ENCODE measurements around the gene HHAT.

Gene HHAT

DNA sequence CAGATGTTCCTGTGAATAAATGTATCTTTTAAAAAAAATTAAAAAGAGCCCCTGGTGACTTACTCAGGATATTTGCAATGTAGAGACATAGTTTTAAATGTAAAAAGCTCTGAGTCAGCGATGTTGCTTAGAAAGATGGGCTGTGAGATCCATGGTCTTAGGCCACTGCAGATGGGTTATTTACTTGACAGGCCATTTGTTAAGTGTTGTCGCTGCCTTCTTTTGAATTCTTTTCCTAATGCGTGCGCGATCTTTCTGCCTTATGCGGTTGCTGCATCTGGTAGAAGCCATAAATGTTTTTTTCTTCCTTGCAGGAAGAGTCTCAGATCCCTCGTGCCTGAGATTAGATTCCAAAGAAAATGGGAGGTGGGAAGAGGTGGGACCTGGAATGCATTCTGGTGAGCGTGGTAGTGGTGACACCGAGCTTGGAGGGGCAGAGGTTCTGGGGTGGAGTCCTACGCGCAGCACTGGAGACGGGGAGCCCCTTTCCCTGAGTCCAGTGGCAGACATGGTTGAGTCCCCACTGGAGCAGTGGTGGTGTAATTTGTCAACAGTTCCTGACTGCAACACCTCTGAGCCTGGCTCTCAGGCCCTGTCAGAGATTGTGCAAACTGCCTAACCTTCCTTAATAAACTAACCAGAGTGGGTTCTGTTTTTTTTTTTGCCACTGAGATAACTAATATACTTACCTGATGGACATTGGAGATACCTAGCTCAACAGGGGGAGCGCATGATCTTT lies 197.2 kb downstream of the HHAT start:
- H3K27ac Mint-ChIP-seq: peak overlapping the region; percentile 67
- no peaks in the 10 kb centered on the region for H3K9me3 Mint-ChIP-seq
- peaks cover 7% of the 10 kb centered on the region for H3K27me3 Mint-ChIP-seq (ENCODE audit: low read depth, poor library complexity)
- H3K4me3 Mint-ChIP-seq: no peak overlapping the region
- no peak for DNase-seq
- TF ChIP-seq, protein P1, sequence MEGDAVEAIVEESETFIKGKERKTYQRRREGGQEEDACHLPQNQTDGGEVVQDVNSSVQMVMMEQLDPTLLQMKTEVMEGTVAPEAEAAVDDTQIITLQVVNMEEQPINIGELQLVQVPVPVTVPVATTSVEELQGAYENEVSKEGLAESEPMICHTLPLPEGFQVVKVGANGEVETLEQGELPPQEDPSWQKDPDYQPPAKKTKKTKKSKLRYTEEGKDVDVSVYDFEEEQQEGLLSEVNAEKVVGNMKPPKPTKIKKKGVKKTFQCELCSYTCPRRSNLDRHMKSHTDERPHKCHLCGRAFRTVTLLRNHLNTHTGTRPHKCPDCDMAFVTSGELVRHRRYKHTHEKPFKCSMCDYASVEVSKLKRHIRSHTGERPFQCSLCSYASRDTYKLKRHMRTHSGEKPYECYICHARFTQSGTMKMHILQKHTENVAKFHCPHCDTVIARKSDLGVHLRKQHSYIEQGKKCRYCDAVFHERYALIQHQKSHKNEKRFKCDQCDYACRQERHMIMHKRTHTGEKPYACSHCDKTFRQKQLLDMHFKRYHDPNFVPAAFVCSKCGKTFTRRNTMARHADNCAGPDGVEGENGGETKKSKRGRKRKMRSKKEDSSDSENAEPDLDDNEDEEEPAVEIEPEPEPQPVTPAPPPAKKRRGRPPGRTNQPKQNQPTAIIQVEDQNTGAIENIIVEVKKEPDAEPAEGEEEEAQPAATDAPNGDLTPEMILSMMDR (IDR thresholded peaks at IDR 0.05): no peak
- H3K4me1 Mint-ChIP-seq: peaks cover 12% of the 10 kb centered on the region
- H3K36me3 Mint-ChIP-seq (ENCODE audit: low read depth): no peaks in the 10 kb centered on the region

DNA sequence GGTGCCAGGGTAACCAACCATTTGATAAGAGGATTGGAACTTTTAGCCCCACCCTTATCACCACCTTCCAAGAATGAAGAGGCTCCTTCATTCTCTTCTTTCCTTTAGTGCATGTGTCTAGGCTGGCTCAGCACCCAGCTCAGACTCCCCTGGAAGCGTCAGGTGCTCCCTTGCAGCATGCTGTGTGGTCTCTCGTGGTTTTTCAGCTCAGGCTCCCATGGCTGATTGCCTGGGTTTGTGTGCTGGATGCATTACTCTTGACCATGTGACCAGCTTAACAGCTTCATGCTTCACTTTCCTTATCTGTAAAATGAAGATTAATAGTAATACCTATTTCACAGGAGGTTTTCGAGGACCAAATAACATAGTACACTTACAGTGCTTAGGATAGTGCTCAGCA lies 198.4 kb downstream of the HHAT start:
- no peak overlapping the region for H3K4me3 Mint-ChIP-seq
- H3K4me1 Mint-ChIP-seq: peaks cover 12% of the 10 kb centered on the region
- peaks cover 7% of the 10 kb centered on the region for H3K27me3 Mint-ChIP-seq (ENCODE audit: low read depth, poor library complexity)
- TF ChIP-seq, protein P1 (IDR thresholded peaks at IDR 0.05): no peak
- H3K27ac Mint-ChIP-seq: no peak overlapping the region
- no peaks in the 10 kb centered on the region for H3K36me3 Mint-ChIP-seq (ENCODE audit: low read depth)
- H3K9me3 Mint-ChIP-seq: no peaks in the 10 kb centered on the region
- DNase-seq: no peak

DNA sequence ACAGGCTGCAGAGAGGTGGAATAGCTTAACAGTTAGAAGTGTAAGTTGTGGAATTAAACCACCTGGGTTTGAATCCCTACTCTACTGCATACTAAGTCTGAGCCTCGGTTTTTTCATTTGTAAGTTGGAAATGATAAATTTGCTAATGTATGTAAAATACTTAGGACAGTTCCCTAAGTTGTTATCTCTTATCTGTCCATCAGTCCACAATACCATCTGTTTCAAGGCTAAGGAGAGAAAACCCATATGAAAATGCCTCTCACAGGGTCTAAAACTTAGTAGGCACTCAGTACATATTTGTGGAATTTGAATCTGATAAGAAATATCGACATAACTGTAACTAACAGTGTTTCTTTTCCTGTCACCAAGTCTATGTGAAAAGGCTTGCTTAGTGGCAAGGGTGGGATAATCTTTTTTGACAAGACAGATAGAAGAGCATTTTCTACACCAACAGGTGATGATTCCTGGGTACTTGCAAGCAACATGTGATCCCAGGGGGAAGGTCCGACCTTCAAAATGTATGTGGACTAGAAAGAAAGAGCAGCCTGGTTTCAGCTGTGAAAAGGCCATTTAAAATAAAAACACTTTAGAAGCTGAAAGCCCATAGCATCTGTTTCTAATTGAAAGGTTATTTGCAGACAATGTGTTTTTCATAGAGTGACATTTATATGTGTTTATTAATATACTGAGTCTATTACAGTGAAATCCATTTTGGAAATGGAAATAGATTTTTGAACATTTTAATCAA lies 202.9 kb downstream of the HHAT start:
- H3K36me3 Mint-ChIP-seq (ENCODE audit: low read depth): no peaks in the 10 kb centered on the region
- H3K4me3 Mint-ChIP-seq: no peak overlapping the region
- H3K27ac Mint-ChIP-seq: no peak overlapping the region
- H3K9me3 Mint-ChIP-seq: no peaks in the 10 kb centered on the region
- DNase-seq: no peak
- peaks cover 6% of the 10 kb centered on the region for H3K4me1 Mint-ChIP-seq
- no peaks in the 10 kb centered on the region for H3K27me3 Mint-ChIP-seq (ENCODE audit: low read depth, poor library complexity)
- TF ChIP-seq, protein P1 (IDR thresholded peaks at IDR 0.05): no peak

DNA sequence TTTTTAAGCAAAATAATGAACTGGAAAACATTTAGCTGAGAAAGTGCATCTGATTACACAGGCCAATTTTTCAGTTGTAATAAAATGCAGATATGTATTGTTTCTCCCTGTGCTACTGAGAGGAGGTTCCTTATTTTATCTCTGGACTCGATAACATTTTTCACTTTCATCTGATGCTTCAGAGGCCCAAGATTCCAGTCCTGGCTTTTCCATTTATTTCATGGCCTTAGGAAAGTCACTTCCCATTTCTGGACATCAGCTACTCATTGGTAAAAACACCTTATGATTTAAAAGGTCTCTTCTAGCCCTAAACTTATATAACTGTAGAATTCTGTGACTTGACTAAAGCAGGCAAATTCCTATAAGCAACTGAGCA lies 203.5 kb downstream of the HHAT start:
- peaks cover 6% of the 10 kb centered on the region for H3K4me1 Mint-ChIP-seq
- DNase-seq: no peak
- H3K36me3 Mint-ChIP-seq (ENCODE audit: low read depth): no peaks in the 10 kb centered on the region
- no peaks in the 10 kb centered on the region for H3K27me3 Mint-ChIP-seq (ENCODE audit: low read depth, poor library complexity)
- TF ChIP-seq, protein P1 (IDR thresholded peaks at IDR 0.05): no peak
- no peak overlapping the region for H3K27ac Mint-ChIP-seq
- no peaks in the 10 kb centered on the region for H3K9me3 Mint-ChIP-seq
- H3K4me3 Mint-ChIP-seq: no peak overlapping the region

DNA sequence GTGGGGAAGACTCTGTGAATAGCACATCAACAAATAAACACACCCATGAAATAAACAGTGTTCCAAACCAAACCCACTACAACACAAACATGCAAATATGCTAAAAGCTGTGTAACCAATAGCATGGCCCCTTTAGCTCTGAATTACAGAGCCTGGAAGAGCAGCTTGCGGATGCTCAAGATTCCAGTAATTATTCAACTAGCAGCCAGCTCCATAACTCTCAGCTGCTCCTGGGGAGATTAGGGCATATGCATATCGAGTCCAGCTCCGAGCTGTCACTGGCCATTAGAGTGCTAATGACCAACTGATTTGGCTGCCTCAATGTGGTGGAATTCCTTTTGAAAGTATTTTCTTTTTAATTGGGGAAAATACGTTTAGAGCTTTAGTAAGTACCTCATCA lies 207.1 kb downstream of the HHAT start:
- no peak overlapping the region for H3K4me3 Mint-ChIP-seq
- DNase-seq: no peak
- TF ChIP-seq, protein P1 (IDR thresholded peaks at IDR 0.05): no peak
- H3K27ac Mint-ChIP-seq: no peak overlapping the region
- no peaks in the 10 kb centered on the region for H3K9me3 Mint-ChIP-seq
- no peaks in the 10 kb centered on the region for H3K36me3 Mint-ChIP-seq (ENCODE audit: low read depth)
- peaks cover 8% of the 10 kb centered on the region for H3K27me3 Mint-ChIP-seq (ENCODE audit: low read depth, poor library complexity)
- H3K4me1 Mint-ChIP-seq: peaks cover 6% of the 10 kb centered on the region
